BLaER1 (cell line): ENCODE data around the gene LRR1.

Experiments
- H3K27ac ChIP-seq: shearing (Covaris generic); formaldehyde crosslinking; 2 replicates; pipeline ENCODE4 v1.8.1; 2022
- H3K27me3 ChIP-seq: shearing (Covaris generic); formaldehyde crosslinking; 2 replicates; pipeline ENCODE4 v1.8.1; 2022
- H3K36me3 ChIP-seq: shearing (Covaris generic); formaldehyde crosslinking; 2 replicates; pipeline ENCODE4 v1.8.1; 2022
- H3K4me1 ChIP-seq: shearing (Covaris generic); formaldehyde crosslinking; 2 replicates; pipeline ENCODE4 v1.8.1; 2022
- H3K4me2 ChIP-seq: shearing (Covaris generic); formaldehyde crosslinking; 2 replicates; pipeline ENCODE4 v1.8.1; 2022
- H3K4me3 ChIP-seq: shearing (Covaris generic); formaldehyde crosslinking; 2 replicates; pipeline ENCODE4 v1.8.1; 2022
- H3K9ac ChIP-seq: shearing (Covaris generic); formaldehyde crosslinking; 2 replicates; pipeline ENCODE4 v1.8.1; 2022
- H3K9me3 ChIP-seq: shearing (Covaris generic); formaldehyde crosslinking; 2 replicates; pipeline ENCODE4 v1.8.1; 2022
- H4K20me1 ChIP-seq: shearing (Covaris generic); formaldehyde crosslinking; 2 replicates; pipeline ENCODE4 v1.8.1; 2022
- Cebpa-rat ChIP-seq: shearing (Covaris generic); IDR thresholded peaks from 2 replicates; pipeline ENCODE4 v1.8.1; 2022

Gene LRR1, protein sequence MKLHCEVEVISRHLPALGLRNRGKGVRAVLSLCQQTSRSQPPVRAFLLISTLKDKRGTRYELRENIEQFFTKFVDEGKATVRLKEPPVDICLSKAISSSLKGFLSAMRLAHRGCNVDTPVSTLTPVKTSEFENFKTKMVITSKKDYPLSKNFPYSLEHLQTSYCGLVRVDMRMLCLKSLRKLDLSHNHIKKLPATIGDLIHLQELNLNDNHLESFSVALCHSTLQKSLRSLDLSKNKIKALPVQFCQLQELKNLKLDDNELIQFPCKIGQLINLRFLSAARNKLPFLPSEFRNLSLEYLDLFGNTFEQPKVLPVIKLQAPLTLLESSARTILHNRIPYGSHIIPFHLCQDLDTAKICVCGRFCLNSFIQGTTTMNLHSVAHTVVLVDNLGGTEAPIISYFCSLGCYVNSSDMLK

DNA sequence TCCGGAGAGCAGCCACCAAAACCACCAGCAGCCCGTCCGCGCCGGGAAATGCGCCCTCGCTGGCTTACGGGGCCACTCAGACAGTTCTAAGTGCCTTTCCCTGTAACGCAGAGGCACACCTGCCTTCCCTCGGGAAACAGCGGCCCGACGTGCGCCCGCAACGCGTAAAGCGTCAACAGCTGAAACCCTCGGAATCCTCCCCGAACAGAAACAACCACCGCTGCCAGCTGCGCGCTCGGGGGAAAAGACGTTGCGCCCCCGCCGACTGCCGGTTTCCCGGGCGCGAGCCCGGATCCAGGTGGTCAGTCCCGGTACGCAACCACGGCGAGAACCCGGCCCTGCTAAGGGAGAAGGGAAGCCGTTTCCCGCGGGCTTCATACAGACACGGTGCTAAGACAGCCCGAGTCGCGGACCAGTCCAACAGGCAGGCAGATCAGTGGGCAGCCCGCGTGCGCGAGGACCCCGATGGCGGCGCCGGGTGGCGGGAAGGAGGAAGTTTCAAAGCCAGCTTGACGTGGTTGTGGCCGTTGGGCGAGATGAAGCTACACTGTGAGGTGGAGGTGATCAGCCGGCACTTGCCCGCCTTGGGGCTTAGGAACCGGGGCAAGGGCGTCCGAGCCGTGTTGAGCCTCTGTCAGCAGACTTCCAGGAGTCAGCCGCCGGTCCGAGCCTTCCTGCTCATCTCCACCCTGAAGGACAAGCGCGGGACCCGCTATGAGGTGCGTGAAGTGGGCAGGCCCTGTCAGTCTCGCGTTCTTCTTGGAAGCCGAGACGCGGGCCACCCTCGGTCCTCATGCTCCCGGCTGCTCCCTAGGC, at the start of gene LRR1:
Gene LRR1, plus strand, starts transcription at position 456 of the 816 bp plus-strand sequence. Its CDS starts 81 bp downstream, at position 537.
- Histone ChIP-seq H4K20me1 (0 out of 2 replicates have a peak, but pooled peaks cover 6% of the 10 kb centered on the region), H3K9me3 (no peaks in the 10 kb centered on the region), H3K4me2 (peak within 1 kb of the TSS; percentile 89), H3K27me3 (no peaks in the 10 kb centered on the region), H3K4me3 (peak within 1 kb of the TSS; percentile 88), H3K4me1 (peaks cover 29% of the 10 kb centered on the region), H3K36me3 (peaks cover 24% of the 10 kb centered on the region), H3K27ac (peak within 1 kb of the TSS; percentile 99), H3K9ac (peak within 1 kb of the TSS; percentile 98)
- no peak for TF ChIP-seq Cebpa-rat

DNA sequence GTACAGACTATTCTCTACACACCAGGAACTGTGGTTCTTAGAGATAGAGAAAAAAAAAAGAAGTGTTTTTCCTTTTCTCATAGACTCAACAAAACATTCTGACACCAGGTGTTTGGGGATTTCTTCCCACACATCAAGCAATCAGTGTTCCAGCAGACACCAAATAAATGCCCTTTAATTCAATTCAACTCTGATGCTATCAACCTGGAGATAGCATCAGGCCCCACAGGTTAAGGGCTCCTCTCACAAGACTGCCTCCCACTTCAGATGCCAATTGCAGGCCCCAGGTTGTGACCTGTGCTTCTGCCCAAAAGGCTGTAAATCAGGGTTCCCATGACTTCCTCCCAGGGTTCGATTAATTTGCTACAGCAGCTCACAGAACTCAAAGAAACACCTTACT, 49.3 kb upstream of the LRR1 start:
- no peak for TF ChIP-seq Cebpa-rat
- H3K4me2 ChIP-seq = no peak overlapping the region
- H3K9ac ChIP-seq = no peak overlapping the region

DNA sequence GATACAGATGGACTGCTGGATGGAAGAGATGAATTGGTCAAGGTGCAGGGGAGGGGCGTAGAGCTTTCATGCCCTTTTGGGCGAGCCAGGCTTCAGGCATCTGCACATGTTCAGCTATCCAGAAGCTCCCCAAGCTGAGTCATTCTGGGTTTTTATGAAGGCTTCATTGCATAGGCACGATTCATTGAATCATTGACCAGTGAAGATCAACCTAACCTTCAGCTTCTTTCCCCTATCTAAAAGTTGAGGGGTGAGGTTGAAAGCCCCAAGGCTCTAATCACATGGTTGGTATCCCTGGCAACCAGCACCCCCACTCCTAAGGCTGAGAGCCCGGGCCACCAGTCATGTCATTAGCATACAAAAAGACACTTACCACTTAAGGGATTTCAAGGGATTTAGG, 48.9 kb upstream of the LRR1 start:
- H4K20me1 ChIP-seq = no peaks in the 10 kb centered on the region
- H3K4me3 ChIP-seq = no peak overlapping the region
- no peaks in the 10 kb centered on the region; the same call in 1 of the 2 replicates for H3K9me3 ChIP-seq
- H3K4me1 ChIP-seq = no peaks in the 10 kb centered on the region
- no peak overlapping the region for H3K27ac ChIP-seq
- H3K36me3 ChIP-seq = no peaks in the 10 kb centered on the region
- no peak overlapping the region for H3K4me2 ChIP-seq
- no peak overlapping the region for H3K9ac ChIP-seq
- no peaks in the 10 kb centered on the region for H3K27me3 ChIP-seq
- no peak for TF ChIP-seq Cebpa-rat

More for the DNA sequence above, 49.3 kb upstream of the LRR1 start:
- no peaks in the 10 kb centered on the region for H3K27me3 ChIP-seq
- no peak overlapping the region for H3K4me3 ChIP-seq
- no peaks in the 10 kb centered on the region for H3K36me3 ChIP-seq
- H3K9me3 ChIP-seq = no peaks in the 10 kb centered on the region; the same call in 1 of the 2 replicates
- H3K4me1 ChIP-seq = no peaks in the 10 kb centered on the region
- no peaks in the 10 kb centered on the region for H4K20me1 ChIP-seq
- no peak overlapping the region for H3K27ac ChIP-seq

DNA sequence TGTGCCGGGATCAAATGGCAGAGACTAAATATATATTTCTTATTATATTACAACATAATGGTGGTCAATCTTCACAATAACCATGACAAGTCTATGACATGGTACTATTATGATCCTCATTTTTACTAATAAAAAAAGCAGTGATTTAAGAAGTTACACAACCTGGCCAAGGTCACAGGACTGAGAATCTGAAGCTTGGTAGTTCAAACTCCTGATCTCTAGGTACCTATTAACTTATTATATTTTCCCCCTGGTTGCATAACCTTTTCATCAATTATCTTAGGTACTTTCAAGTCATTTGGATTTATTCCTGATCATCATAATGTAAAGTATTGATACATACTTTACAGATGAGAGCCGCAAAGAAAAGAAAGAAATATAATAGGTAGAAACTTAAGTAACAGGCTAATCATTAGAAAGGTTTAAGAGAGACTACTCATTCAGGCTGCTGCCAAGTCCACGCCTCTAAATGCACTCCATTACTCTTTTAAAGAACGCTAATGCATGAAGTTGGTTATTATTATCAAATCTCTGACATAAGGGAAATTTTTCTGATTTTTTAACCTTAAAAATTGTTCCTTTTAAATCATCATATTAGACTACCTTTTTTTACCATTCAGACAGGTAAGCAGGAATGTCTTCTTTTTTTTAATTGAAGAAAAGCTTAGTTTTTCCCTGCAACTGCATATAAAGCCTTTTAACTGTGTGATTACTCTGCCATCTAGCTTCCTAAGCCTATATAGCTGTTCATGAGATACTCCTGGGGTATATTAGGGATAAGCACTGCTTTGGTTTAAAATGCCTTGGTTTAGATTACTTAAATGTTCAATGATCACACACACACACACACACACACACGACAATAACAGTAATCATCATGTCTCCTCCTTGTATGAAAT, 48.2 kb upstream of the LRR1 start:
- Histone ChIP-seq H3K36me3 (no peaks in the 10 kb centered on the region), H3K9me3 (no peaks in the 10 kb centered on the region; the same call in 1 of the 2 replicates), H3K4me3 (no peak overlapping the region), H3K27me3 (no peaks in the 10 kb centered on the region), H3K27ac (no peak overlapping the region), H3K9ac (no peak overlapping the region), H3K4me2 (no peak overlapping the region), H4K20me1 (no peaks in the 10 kb centered on the region), H3K4me1 (no peaks in the 10 kb centered on the region)
- TF ChIP-seq Cebpa-rat = no peak

DNA sequence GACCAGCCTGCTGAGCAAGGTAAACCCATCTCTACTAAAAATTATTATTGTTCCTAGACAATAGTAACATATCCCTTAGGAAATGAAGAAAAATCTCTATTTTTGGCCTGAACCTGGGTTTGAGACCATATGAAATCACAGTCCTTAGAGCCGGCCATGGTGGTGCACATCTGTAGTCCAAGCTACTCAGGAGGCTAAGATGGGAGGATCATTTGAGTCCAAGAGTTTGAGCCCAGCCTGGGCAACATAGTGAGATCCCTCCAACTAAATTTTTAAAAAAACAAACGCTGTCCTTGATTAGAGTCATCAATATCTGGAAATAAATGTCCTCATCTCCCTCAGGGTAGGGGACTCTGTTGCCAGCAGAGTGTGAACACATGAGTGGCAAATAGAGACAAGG, 47.2 kb upstream of the LRR1 start:
- Histone ChIP-seq H3K9ac (no peak overlapping the region), H3K4me2 (no peak overlapping the region), H3K9me3 (no peaks in the 10 kb centered on the region; the same call in 1 of the 2 replicates), H3K36me3 (no peaks in the 10 kb centered on the region), H3K4me1 (no peaks in the 10 kb centered on the region), H3K4me3 (no peak overlapping the region), H3K27me3 (no peaks in the 10 kb centered on the region), H3K27ac (no peak overlapping the region), H4K20me1 (no peaks in the 10 kb centered on the region)
- TF ChIP-seq Cebpa-rat = no peak

DNA sequence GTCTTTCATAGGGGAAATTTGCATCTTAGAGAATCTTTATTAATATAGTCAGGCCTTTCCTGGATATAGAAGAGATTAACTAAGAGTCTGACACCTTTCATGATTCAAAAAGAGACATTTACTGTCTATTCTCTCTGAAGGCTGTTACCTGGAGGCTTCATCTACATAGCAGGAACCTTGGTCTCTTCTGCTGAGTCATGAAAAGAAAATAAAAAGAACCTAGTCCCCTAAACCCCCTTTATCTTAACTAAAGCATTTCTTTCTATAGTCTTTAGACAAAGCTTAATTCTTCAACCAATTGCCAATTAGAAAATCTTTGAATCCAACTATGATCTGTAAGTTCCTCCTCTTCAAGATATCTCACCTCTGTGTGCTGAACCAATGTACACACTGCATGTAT, 45.6 kb upstream of the LRR1 start:
- Histone ChIP-seq H3K27ac (no peak overlapping the region), H4K20me1 (no peaks in the 10 kb centered on the region), H3K9ac (no peak overlapping the region), H3K9me3 (no peaks in the 10 kb centered on the region; the same call in 1 of the 2 replicates), H3K27me3 (no peaks in the 10 kb centered on the region), H3K4me1 (no peaks in the 10 kb centered on the region), H3K36me3 (no peaks in the 10 kb centered on the region), H3K4me3 (no peak overlapping the region), H3K4me2 (no peak overlapping the region)
- TF ChIP-seq Cebpa-rat = no peak

DNA sequence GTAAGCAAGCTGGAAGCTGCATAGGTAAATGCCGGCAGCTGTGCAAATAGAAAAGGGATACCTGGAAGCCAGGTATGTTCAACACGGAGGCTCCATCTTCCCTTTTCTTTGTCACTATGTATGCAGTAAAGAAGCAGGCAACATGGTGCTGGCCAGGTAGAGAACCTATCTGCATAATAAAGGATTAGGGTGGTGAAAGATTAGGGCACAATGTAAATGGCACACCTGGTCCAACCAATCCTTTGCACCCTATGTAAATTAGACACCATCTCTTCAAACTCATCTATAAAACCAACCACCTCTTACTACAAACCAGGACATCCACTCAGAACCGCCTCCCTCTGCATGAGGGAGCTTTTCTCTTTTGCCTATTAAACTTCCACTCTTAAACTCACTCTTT, 44.8 kb upstream of the LRR1 start:
- no peak overlapping the region for H3K27ac ChIP-seq
- TF ChIP-seq Cebpa-rat = no peak
- no peaks in the 10 kb centered on the region for H3K4me1 ChIP-seq
- no peaks in the 10 kb centered on the region for H3K27me3 ChIP-seq
- no peaks in the 10 kb centered on the region for H3K36me3 ChIP-seq
- no peaks in the 10 kb centered on the region for H4K20me1 ChIP-seq
- H3K4me3 ChIP-seq = no peak overlapping the region
- H3K9ac ChIP-seq = no peak overlapping the region
- H3K9me3 ChIP-seq = no peaks in the 10 kb centered on the region
- H3K4me2 ChIP-seq = no peak overlapping the region

DNA sequence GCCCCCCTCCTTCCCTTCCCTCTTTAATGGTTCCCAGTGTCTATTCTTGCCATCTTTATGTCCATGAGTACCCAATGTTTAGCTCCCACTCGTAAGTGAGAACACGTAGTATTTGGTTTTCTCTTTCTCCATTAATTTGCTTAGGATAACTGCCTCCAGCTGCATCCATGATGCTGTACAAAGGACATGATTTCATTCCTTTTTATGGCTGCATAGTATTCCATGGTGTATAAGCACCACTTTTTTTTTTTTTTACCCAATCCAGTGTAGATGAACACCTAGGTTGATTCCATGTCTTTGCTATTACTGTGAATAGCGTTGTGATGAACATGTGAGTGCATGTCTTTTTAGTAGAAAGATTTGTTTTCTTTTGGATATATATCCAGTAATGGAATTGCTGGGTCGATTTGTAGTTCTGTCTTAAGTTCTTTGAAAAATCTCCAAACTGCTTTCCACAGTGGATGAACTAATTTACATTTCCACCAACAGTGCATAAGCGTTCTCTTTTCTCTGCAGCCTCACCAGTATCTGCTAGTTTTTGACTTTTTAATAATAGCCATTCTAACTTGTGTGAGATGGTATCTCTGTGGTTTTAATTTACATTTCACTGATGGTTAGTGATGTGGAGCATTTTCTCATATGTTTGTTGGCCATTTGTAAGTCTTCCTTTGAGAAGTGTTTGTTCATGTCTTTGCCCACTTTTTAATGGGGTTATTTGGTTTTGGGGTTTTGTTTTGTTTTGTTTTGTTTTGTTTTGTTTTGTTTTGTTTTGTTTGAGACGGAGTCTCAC, 38.6 kb upstream of the LRR1 start:
- no peaks in the 10 kb centered on the region for H4K20me1 ChIP-seq
- TF ChIP-seq Cebpa-rat = no peak
- no peaks in the 10 kb centered on the region for H3K4me1 ChIP-seq
- no peaks in the 10 kb centered on the region for H3K27me3 ChIP-seq
- no peak overlapping the region for H3K27ac ChIP-seq
- H3K9ac ChIP-seq = no peak overlapping the region
- no peak overlapping the region for H3K4me2 ChIP-seq
- no peaks in the 10 kb centered on the region for H3K36me3 ChIP-seq
- H3K9me3 ChIP-seq = peaks cover 11% of the 10 kb centered on the region
- H3K4me3 ChIP-seq = no peak overlapping the region

DNA sequence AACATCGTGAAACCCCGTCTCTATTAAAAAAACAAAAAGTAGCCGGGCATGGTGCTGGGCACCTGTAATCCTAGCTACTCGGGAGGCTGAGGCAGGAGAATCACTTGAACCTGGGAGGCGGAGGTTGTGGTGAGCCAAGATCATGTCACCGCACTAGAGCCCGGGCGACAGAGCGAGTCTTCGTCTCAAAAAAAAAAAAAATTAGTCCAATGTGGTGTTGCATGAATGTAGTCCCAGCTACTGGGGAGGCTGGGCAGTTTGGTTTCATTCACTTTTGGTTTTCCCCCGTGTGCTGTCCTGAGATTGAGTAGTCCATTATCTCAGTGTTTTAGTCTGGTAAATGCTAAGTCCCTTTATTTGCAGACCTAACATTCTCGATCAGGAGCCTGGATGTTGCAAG, 32.0 kb upstream of the LRR1 start:
- no peak overlapping the region for H3K9ac ChIP-seq
- H3K36me3 ChIP-seq = peaks cover 16% of the 10 kb centered on the region
- TF ChIP-seq Cebpa-rat = no peak
- no peak overlapping the region for H3K4me3 ChIP-seq
- no peaks in the 10 kb centered on the region for H4K20me1 ChIP-seq
- H3K27me3 ChIP-seq = no peaks in the 10 kb centered on the region
- no peaks in the 10 kb centered on the region for H3K4me1 ChIP-seq
- H3K9me3 ChIP-seq = peaks cover 14% of the 10 kb centered on the region
- no peak overlapping the region for H3K27ac ChIP-seq
- no peak overlapping the region for H3K4me2 ChIP-seq
